Activated CD4-positive, alpha-beta T cell treated with anti-CD3 and anti-CD28 coated beads, Interleukin-2, amount 10 ng/mL, durations not matched to agents 7 days and 5 days (primary cell): ENCODE measurements around the gene RGS4. TPM values are rescaled to one million over a fixed set of nuclear protein-coding genes. Genes with fewer than 3 reads are reported as not detected.

ENCODE experiments used
- CTCF ChIA-PET: fragments of 350-600 bp; sonication (Branson Sonifier 250); formaldehyde crosslinking; loops from one replicate; lab custom pipeline; 2021; ENCODE audit warnings: antibody characterized with exemption; lab: Charles Lee
- POLR2A ChIA-PET: fragments of 350-600 bp; sonication (Branson Sonifier 250); formaldehyde crosslinking; loops from one replicate; lab custom pipeline; 2021; ENCODE audit warnings: antibody characterized with exemption; lab: Charles Lee
- DNase-seq: peaks from one replicate; pipeline ENCODE4 v3.0.0-alpha.2; 2020
- H3K27ac Mint-ChIP-seq: one replicate; pipeline ENCODE4 v1.8.0; 2021; ENCODE audit warnings: mild to moderate bottlenecking, moderate library complexity, mixed read lengths
- H3K27me3 Mint-ChIP-seq: one replicate; pipeline ENCODE4 v1.8.0; 2021; ENCODE audit warnings: mixed read lengths
- H3K36me3 Mint-ChIP-seq: one replicate; pipeline ENCODE4 v1.8.0; 2021; ENCODE audit warnings: low read depth, mixed read lengths
- H3K4me1 Mint-ChIP-seq: one replicate; pipeline ENCODE4 v1.8.0; 2021; ENCODE audit warnings: mixed read lengths
- H3K4me3 Mint-ChIP-seq: one replicate; pipeline ENCODE4 v1.8.0; 2021; ENCODE audit warnings: mild to moderate bottlenecking, moderate library complexity, mixed read lengths
- H3K9me3 Mint-ChIP-seq: one replicate; pipeline ENCODE4 v1.8.0; 2021; ENCODE audit warnings: mixed read lengths
- total RNA-seq, 2 experiments: library from RNA; stranded (reverse); gene quantifications; one replicate each; pipeline ENCODE4 v1.2.3, GENCODE V29; 2021

Gene RGS4
- total RNA-seq, 2 experiments from 2014 or later = not detected

- Mint-ChIP-seq H3K27me3 (peaks cover 10% of the 10 kb centered on the region), H3K4me1 (no peaks in the 10 kb centered on the region), H3K4me3 (no peak overlapping the region), H3K36me3 (no peaks in the 10 kb centered on the region), H3K9me3 (no peaks in the 10 kb centered on the region), H3K27ac (no peak overlapping the region)
- POLR2A ChIA-PET = no interaction called here
- no peak for DNase-seq
- CTCF ChIA-PET = no interaction called here
These were observed 15.0 kb upstream of the RGS4 start for GRCh38 chr1:163054181-163054591.

- no peaks in the 10 kb centered on the region for H3K9me3 Mint-ChIP-seq
- CTCF ChIA-PET = no interaction called here
- no peaks in the 10 kb centered on the region for H3K4me1 Mint-ChIP-seq
- DNase-seq = no peak
- no peak overlapping the region for H3K4me3 Mint-ChIP-seq
- H3K36me3 Mint-ChIP-seq = no peaks in the 10 kb centered on the region
- H3K27me3 Mint-ChIP-seq = peaks cover 8% of the 10 kb centered on the region
- no peak overlapping the region for H3K27ac Mint-ChIP-seq
- POLR2A ChIA-PET = no interaction called here
These were observed 14.2 kb upstream of the RGS4 start for GRCh38 chr1:163055005-163055404.

- ChIA-PET POLR2A (no interaction called here), CTCF (no interaction called here)
- H3K27me3 Mint-ChIP-seq = peaks cover 8% of the 10 kb centered on the region
- no peaks in the 10 kb centered on the region for H3K9me3 Mint-ChIP-seq
- H3K4me3 Mint-ChIP-seq = no peak overlapping the region
- no peak for DNase-seq
- H3K36me3 Mint-ChIP-seq = no peaks in the 10 kb centered on the region
- H3K4me1 Mint-ChIP-seq = no peaks in the 10 kb centered on the region
- no peak overlapping the region for H3K27ac Mint-ChIP-seq
These were observed 13.6 kb upstream of the RGS4 start for GRCh38 chr1:163055531-163055930.

- Mint-ChIP-seq H3K27me3 (peaks cover 8% of the 10 kb centered on the region), H3K4me3 (no peak overlapping the region), H3K27ac (no peak overlapping the region), H3K4me1 (no peaks in the 10 kb centered on the region), H3K36me3 (no peaks in the 10 kb centered on the region), H3K9me3 (no peaks in the 10 kb centered on the region)
- DNase-seq = no peak
- POLR2A ChIA-PET = no interaction called here
- CTCF ChIA-PET = no interaction called here
These were observed 12.3 kb upstream of the RGS4 start for GRCh38 chr1:163056831-163057230.

- peaks cover 6% of the 10 kb centered on the region for H3K27me3 Mint-ChIP-seq
- DNase-seq = no peak
- no peak overlapping the region for H3K4me3 Mint-ChIP-seq
- POLR2A ChIA-PET = no interaction called here
- H3K9me3 Mint-ChIP-seq = no peaks in the 10 kb centered on the region
- H3K27ac Mint-ChIP-seq = no peak overlapping the region
- CTCF ChIA-PET = no interaction called here
- no peaks in the 10 kb centered on the region for H3K36me3 Mint-ChIP-seq
- H3K4me1 Mint-ChIP-seq = no peaks in the 10 kb centered on the region
These were observed 8.7 kb upstream of the RGS4 start for GRCh38 chr1:163060343-163061007.

- ChIA-PET POLR2A (no interaction called here), CTCF (no interaction called here)
- no peak for DNase-seq
- Mint-ChIP-seq H3K4me1 (no peaks in the 10 kb centered on the region), H3K27me3 (peaks cover 17% of the 10 kb centered on the region), H3K36me3 (no peaks in the 10 kb centered on the region), H3K4me3 (no peak overlapping the region), H3K9me3 (no peaks in the 10 kb centered on the region), H3K27ac (no peak overlapping the region)
These were observed 6.0 kb upstream of the RGS4 start for GRCh38 chr1:163063143-163063542.

GRCh38 chr1:163063610-163064009 lies 5.6 kb upstream of the RGS4 start:
- Mint-ChIP-seq H3K27ac (no peak overlapping the region), H3K9me3 (no peaks in the 10 kb centered on the region), H3K4me3 (no peak overlapping the region), H3K36me3 (no peaks in the 10 kb centered on the region), H3K4me1 (no peaks in the 10 kb centered on the region), H3K27me3 (peaks cover 21% of the 10 kb centered on the region)
- DNase-seq = no peak
- CTCF ChIA-PET = no interaction called here
- POLR2A ChIA-PET = no interaction called here

GRCh38 chr1:163066168-163066567 lies 3.0 kb upstream of the RGS4 start:
- Mint-ChIP-seq H3K9me3 (no peaks in the 10 kb centered on the region), H3K36me3 (no peaks in the 10 kb centered on the region), H3K27ac (no peak overlapping the region), H3K27me3 (peaks cover 43% of the 10 kb centered on the region), H3K4me3 (no peak overlapping the region), H3K4me1 (no peaks in the 10 kb centered on the region)
- DNase-seq = no peak
- ChIA-PET POLR2A (no interaction called here), CTCF (no interaction called here)

- H3K27ac Mint-ChIP-seq = no peak overlapping the region
- POLR2A ChIA-PET = no interaction called here
- H3K9me3 Mint-ChIP-seq = no peaks in the 10 kb centered on the region
- CTCF ChIA-PET = no interaction called here
- H3K27me3 Mint-ChIP-seq = peaks cover 43% of the 10 kb centered on the region
- H3K4me1 Mint-ChIP-seq = no peaks in the 10 kb centered on the region
- H3K36me3 Mint-ChIP-seq = no peaks in the 10 kb centered on the region
- no peak overlapping the region for H3K4me3 Mint-ChIP-seq
- no peak for DNase-seq
These were observed 2.5 kb upstream of the RGS4 start for GRCh38 chr1:163066686-163067085.

- peaks cover 51% of the 10 kb centered on the region for H3K27me3 Mint-ChIP-seq
- H3K4me1 Mint-ChIP-seq = no peaks in the 10 kb centered on the region
- H3K4me3 Mint-ChIP-seq = no peak overlapping the region
- ChIA-PET CTCF (interaction anchor here (0.9 to 1.3 kb wide), 2 partner anchors 18 to 246 kb away, joined by 3 read pairs; no protein-coding TSS in a partner anchor), POLR2A (no interaction called here)
- no peaks in the 10 kb centered on the region for H3K36me3 Mint-ChIP-seq
- no peak overlapping the region for H3K27ac Mint-ChIP-seq
- no peaks in the 10 kb centered on the region for H3K9me3 Mint-ChIP-seq
- DNase-seq = no peak
These were observed 445 bp upstream of the RGS4 start for GRCh38 chr1:163068716-163069115.

GRCh38 chr1:163069655-163070277 lies 605 bp downstream of the RGS4 start:
- H3K36me3 Mint-ChIP-seq = no peaks in the 10 kb centered on the region
- POLR2A ChIA-PET = no interaction called here
- H3K27me3 Mint-ChIP-seq = peaks cover 51% of the 10 kb centered on the region
- no peaks in the 10 kb centered on the region for H3K4me1 Mint-ChIP-seq
- H3K27ac Mint-ChIP-seq = no peak overlapping the region
- H3K9me3 Mint-ChIP-seq = no peaks in the 10 kb centered on the region
- H3K4me3 Mint-ChIP-seq = no peak overlapping the region
- CTCF ChIA-PET = interaction anchor here (1.3 kb wide), 1 partner anchor 245 kb away, joined by 3 read pairs; no protein-coding TSS in a partner anchor
- no peak for DNase-seq

GRCh38 chr1:163071405-163072255 lies 2.5 kb downstream of the RGS4 start:
- DNase-seq = peak; percentile 61
- peaks cover 47% of the 10 kb centered on the region for H3K27me3 Mint-ChIP-seq
- no peaks in the 10 kb centered on the region for H3K36me3 Mint-ChIP-seq
- no peak overlapping the region for H3K4me3 Mint-ChIP-seq
- ChIA-PET POLR2A (interaction anchor here (0.7 kb wide), 1 partner anchor 183 kb away, joined by 3 read pairs; no protein-coding TSS in a partner anchor), CTCF (no interaction called here)
- H3K9me3 Mint-ChIP-seq = no peaks in the 10 kb centered on the region
- H3K27ac Mint-ChIP-seq = no peak overlapping the region
- H3K4me1 Mint-ChIP-seq = no peaks in the 10 kb centered on the region

GRCh38 chr1:163072658-163073057 lies 3.5 kb downstream of the RGS4 start:
- Mint-ChIP-seq H3K27me3 (peaks cover 42% of the 10 kb centered on the region), H3K27ac (no peak overlapping the region), H3K36me3 (no peaks in the 10 kb centered on the region)

More at GRCh38 chr1:163072658-163073057, 3.5 kb downstream of the RGS4 start:
- ChIA-PET CTCF (no interaction called here), POLR2A (no interaction called here)
- H3K4me3 Mint-ChIP-seq = no peak overlapping the region
- no peaks in the 10 kb centered on the region for H3K4me1 Mint-ChIP-seq
- H3K9me3 Mint-ChIP-seq = no peaks in the 10 kb centered on the region
- no peak for DNase-seq
